Effector memory CD8-positive, alpha-beta T cell (primary cell): ENCODE data around the gene ZNF581.

Experiments
- ATAC-seq: fragments of 150-1000 bp; cut with Tn5 transposase; replicated peaks from 2 replicates; pipeline ENCODE4 v1.10.0; 2021; ENCODE audit warnings: mild to moderate bottlenecking, moderate library complexity
- DNase-seq, 3 experiments: peaks; one replicate each; pipeline ENCODE4 v3.0.0; 2021
- H3K27ac Mint-ChIP-seq, 2 donors: one replicate each; pipeline ENCODE4 v1.8.0; 2022; ENCODE audit warnings: mild to moderate bottlenecking in 2 of 2, mixed read lengths in 2 of 2, moderate library complexity in 2 of 2
- H3K27me3 Mint-ChIP-seq, 2 donors: one replicate each; pipeline ENCODE4 v1.8.0; 2022; ENCODE audit warnings: mixed read lengths in 2 of 2
- H3K36me3 Mint-ChIP-seq: one replicate; pipeline ENCODE4 v1.8.0; 2022; ENCODE audit warnings: mild to moderate bottlenecking, moderate library complexity, mixed read lengths; ENCODE audit not compliant: insufficient read depth
- H3K4me1 Mint-ChIP-seq, 2 donors: one replicate each; pipeline ENCODE4 v1.8.0; 2022; ENCODE audit warnings: low read depth in 2 of 2, mixed read lengths in 2 of 2
- H3K4me3 Mint-ChIP-seq, 2 donors: one replicate each; pipeline ENCODE4 v1.8.0; 2022; ENCODE audit warnings: mild to moderate bottlenecking in 2 of 2, mixed read lengths in 2 of 2, moderate library complexity in 2 of 2
- H3K9me3 Mint-ChIP-seq, 2 donors: one replicate each; pipeline ENCODE4 v1.8.0; 2022; ENCODE audit warnings: mixed read lengths in 2 of 2

Gene ZNF581

GRCh38 chr19:55603115-55603514 is 40.3 kb upstream of the ZNF581 start:
- no peak for DNase-seq
- Mint-ChIP-seq H3K9me3 (peaks cover 0 to 4% of the 10 kb centered on the region in 2 donors), H3K27ac (no peak overlapping the region), H3K4me3 (peak overlapping the region in 1 of 2 donors; percentile 86), H3K36me3 (peaks cover 38% of the 10 kb centered on the region), H3K4me1 (peaks cover 43 to 46% of the 10 kb centered on the region in 2 donors), H3K27me3 (no peaks in the 10 kb centered on the region)
- ATAC-seq = no peak

GRCh38 chr19:55603581-55604292 is 39.7 kb upstream of the ZNF581 start:
- H3K27me3 Mint-ChIP-seq = no peaks in the 10 kb centered on the region
- peaks cover 42% of the 10 kb centered on the region for H3K36me3 Mint-ChIP-seq
- no peak for ATAC-seq
- DNase-seq = no peak
- H3K9me3 Mint-ChIP-seq = peaks cover 0 to 2% of the 10 kb centered on the region in 2 donors
- peak overlapping the region; percentile 85 to 86 for H3K4me3 Mint-ChIP-seq
- peak overlapping the region in 1 of 2 donors; percentile 87 for H3K27ac Mint-ChIP-seq
- H3K4me1 Mint-ChIP-seq = peaks cover 43 to 45% of the 10 kb centered on the region in 2 donors

GRCh38 chr19:55605207-55605636 is 38.2 kb upstream of the ZNF581 start:
- no peaks in the 10 kb centered on the region for H3K9me3 Mint-ChIP-seq

GRCh38 chr19:55605637-55606470 is 37.6 kb upstream of the ZNF581 start, which contains the start of gene ZNF865:
TSS of gene ZNF865 (plus strand) at chr19:55605647. CDS start at chr19:55613619, 7,972 bp downstream.
- Mint-ChIP-seq H3K4me1 (peaks cover 51% of the 10 kb centered on the region in 2 donors), H3K27me3 (no peaks in the 10 kb centered on the region), H3K27ac (peak within 1 kb of the TSS; percentile 80 to 87), H3K36me3 (peaks cover 44% of the 10 kb centered on the region), H3K4me3 (peak within 1 kb of the TSS; percentile 85 to 86), H3K9me3 (no peaks in the 10 kb centered on the region)
- peak; percentile 45 for ATAC-seq
- peak; percentile 57 to 65 (median 64) for DNase-seq

More at GRCh38 chr19:55605207-55605636, 38.2 kb upstream of the ZNF581 start:
- peak; percentile 92 to 96 (median 95) for DNase-seq
- Mint-ChIP-seq H3K36me3 (peaks cover 38% of the 10 kb centered on the region), H3K27me3 (no peaks in the 10 kb centered on the region), H3K27ac (peak overlapping the region; percentile 80 to 87), H3K4me3 (peak overlapping the region; percentile 85 to 86), H3K4me1 (peaks cover 50 to 54% of the 10 kb centered on the region in 2 donors)
- ATAC-seq = peak; percentile 76

- H3K9me3 Mint-ChIP-seq = no peaks in the 10 kb centered on the region
- H3K36me3 Mint-ChIP-seq = peaks cover 40% of the 10 kb centered on the region
- peaks cover 47% of the 10 kb centered on the region in 2 donors for H3K4me1 Mint-ChIP-seq
- H3K4me3 Mint-ChIP-seq = peak overlapping the region; percentile 85 to 86
- DNase-seq (no peak), ATAC-seq (no peak)
- no peaks in the 10 kb centered on the region for H3K27me3 Mint-ChIP-seq
- H3K27ac Mint-ChIP-seq = peak overlapping the region; percentile 80 to 87
These were observed 37.0 kb upstream of the ZNF581 start for GRCh38 chr19:55606471-55606787.

- no peak for DNase-seq
- Mint-ChIP-seq H3K9me3 (no peaks in the 10 kb centered on the region), H3K4me1 (peaks cover 46 to 47% of the 10 kb centered on the region in 2 donors), H3K36me3 (peaks cover 40% of the 10 kb centered on the region), H3K27ac (peak overlapping the region; percentile 80 to 87), H3K4me3 (peak overlapping the region; percentile 85 to 86), H3K27me3 (no peaks in the 10 kb centered on the region)
- no peak for ATAC-seq
These were observed 36.6 kb upstream of the ZNF581 start for GRCh38 chr19:55606817-55607216.

- Mint-ChIP-seq H3K4me3 (no peak overlapping the region), H3K27ac (no peak overlapping the region), H3K9me3 (no peaks in the 10 kb centered on the region), H3K36me3 (peaks cover 39% of the 10 kb centered on the region), H3K4me1 (peaks cover 53 to 57% of the 10 kb centered on the region in 2 donors), H3K27me3 (no peaks in the 10 kb centered on the region)
- DNase-seq (no peak), ATAC-seq (no peak)
These were observed 34.1 kb upstream of the ZNF581 start for GRCh38 chr19:55609326-55609725.

GRCh38 chr19:55611300-55611982 is 32.0 kb upstream of the ZNF581 start:
- ATAC-seq (no peak), DNase-seq (no peak)
- Mint-ChIP-seq H3K36me3 (peaks cover 21% of the 10 kb centered on the region), H3K27me3 (no peaks in the 10 kb centered on the region), H3K4me1 (peaks cover 41% of the 10 kb centered on the region in 2 donors), H3K27ac (peak overlapping the region in 1 of 2 donors; percentile 20), H3K9me3 (no peaks in the 10 kb centered on the region), H3K4me3 (no peak overlapping the region)

- ATAC-seq (no peak), DNase-seq (no peak)
- H3K27me3 Mint-ChIP-seq = no peaks in the 10 kb centered on the region
- peak overlapping the region; percentile 46 to 73 for H3K27ac Mint-ChIP-seq
- H3K4me3 Mint-ChIP-seq = no peak overlapping the region
- no peaks in the 10 kb centered on the region for H3K9me3 Mint-ChIP-seq
- H3K4me1 Mint-ChIP-seq = peaks cover 34% of the 10 kb centered on the region in 2 donors
- peaks cover 22% of the 10 kb centered on the region for H3K36me3 Mint-ChIP-seq
These were observed 31.3 kb upstream of the ZNF581 start for GRCh38 chr19:55611983-55612645.

GRCh38 chr19:55613396-55613795 is 30.1 kb upstream of the ZNF581 start:
- H3K36me3 Mint-ChIP-seq = peaks cover 28% of the 10 kb centered on the region
- H3K27me3 Mint-ChIP-seq = no peaks in the 10 kb centered on the region
- H3K9me3 Mint-ChIP-seq = no peaks in the 10 kb centered on the region
- H3K27ac Mint-ChIP-seq = no peak overlapping the region
- H3K4me3 Mint-ChIP-seq = no peak overlapping the region
- H3K4me1 Mint-ChIP-seq = peaks cover 24 to 28% of the 10 kb centered on the region in 2 donors
- ATAC-seq = no peak
- no peak for DNase-seq

GRCh38 chr19:55613930-55614710 is 29.3 kb upstream of the ZNF581 start:
- Mint-ChIP-seq H3K27ac (no peak overlapping the region), H3K4me1 (peaks cover 20 to 27% of the 10 kb centered on the region in 2 donors), H3K4me3 (no peak overlapping the region), H3K27me3 (no peaks in the 10 kb centered on the region), H3K36me3 (peaks cover 28% of the 10 kb centered on the region), H3K9me3 (no peaks in the 10 kb centered on the region)
- DNase-seq = no peak
- ATAC-seq = no peak
